ENCODE data around the gene CHST2.

CHST2 gene

GRCh38 chr3:143099210-143099609, 20.4 kb upstream of the CHST2 start:
- DNase-seq (ENCODE audit: low read depth in 2 of 2), result no peak

- DNase-seq (ENCODE audit: low read depth in 2 of 2), result no peak
Observed at GRCh38 chr3:143099690-143100089, 19.9 kb upstream of the CHST2 start.

- no peak for DNase-seq (ENCODE audit: low read depth in 2 of 2)
Observed at GRCh38 chr3:143100451-143100850, 19.1 kb upstream of the CHST2 start.

GRCh38 chr3:143101792-143102381, 17.7 kb upstream of the CHST2 start:
- no peak for DNase-seq (ENCODE audit: low read depth in 2 of 2)

- DNase-seq (ENCODE audit: low read depth in 2 of 2), result no peak
Observed at GRCh38 chr3:143103652-143104051, 15.9 kb upstream of the CHST2 start.

GRCh38 chr3:143105170-143105569, 14.4 kb upstream of the CHST2 start:
- DNase-seq (ENCODE audit: low read depth in 2 of 2), result no peak

GRCh38 chr3:143109861-143110260, 9.7 kb upstream of the CHST2 start:
- DNase-seq (ENCODE audit: low read depth in 2 of 2), result no peak

GRCh38 chr3:143110371-143110770, 9.2 kb upstream of the CHST2 start:
- no peak for DNase-seq (ENCODE audit: low read depth in 2 of 2)

- no peak for DNase-seq (ENCODE audit: low read depth in 2 of 2)
Observed at GRCh38 chr3:143118630-143119008, 952 bp upstream of the CHST2 start.

- DNase-seq (ENCODE audit: low read depth in 2 of 2), result no peak
Observed at GRCh38 chr3:143119974-143120715, 574 bp downstream of the CHST2 start.

- no peak for DNase-seq (ENCODE audit: low read depth in 2 of 2)
Observed at GRCh38 chr3:143120716-143121240, 1.2 kb downstream of the CHST2 start.

- no peak for DNase-seq (ENCODE audit: low read depth in 2 of 2)
Observed at GRCh38 chr3:143121241-143122088, 1.9 kb downstream of the CHST2 start.

GRCh38 chr3:143122089-143122430, 2.5 kb downstream of the CHST2 start:
- DNase-seq (ENCODE audit: low read depth in 2 of 2), result no peak

- no peak for DNase-seq (ENCODE audit: low read depth in 2 of 2)
Observed at GRCh38 chr3:143122608-143123352, 3.2 kb downstream of the CHST2 start.

- DNase-seq (ENCODE audit: low read depth in 2 of 2), result no peak
Observed at GRCh38 chr3:143123353-143123984, 3.9 kb downstream of the CHST2 start.

- no peak for DNase-seq (ENCODE audit: low read depth in 2 of 2)
Observed at GRCh38 chr3:143124601-143125520, 5.3 kb downstream of the CHST2 start.

- DNase-seq (ENCODE audit: low read depth in 2 of 2), result no peak
Observed at GRCh38 chr3:143127801-143128200, 8.2 kb downstream of the CHST2 start.

- DNase-seq (ENCODE audit: low read depth in 2 of 2), result no peak
Observed at GRCh38 chr3:143128227-143128955, 8.8 kb downstream of the CHST2 start.

- DNase-seq (ENCODE audit: low read depth in 2 of 2), result no peak
Observed at GRCh38 chr3:143132246-143132980, 12.8 kb downstream of the CHST2 start.

Measured in fibroblast of skin of left biceps (primary cell).